ENCODE measurements around the gene AKT1.

DNA sequence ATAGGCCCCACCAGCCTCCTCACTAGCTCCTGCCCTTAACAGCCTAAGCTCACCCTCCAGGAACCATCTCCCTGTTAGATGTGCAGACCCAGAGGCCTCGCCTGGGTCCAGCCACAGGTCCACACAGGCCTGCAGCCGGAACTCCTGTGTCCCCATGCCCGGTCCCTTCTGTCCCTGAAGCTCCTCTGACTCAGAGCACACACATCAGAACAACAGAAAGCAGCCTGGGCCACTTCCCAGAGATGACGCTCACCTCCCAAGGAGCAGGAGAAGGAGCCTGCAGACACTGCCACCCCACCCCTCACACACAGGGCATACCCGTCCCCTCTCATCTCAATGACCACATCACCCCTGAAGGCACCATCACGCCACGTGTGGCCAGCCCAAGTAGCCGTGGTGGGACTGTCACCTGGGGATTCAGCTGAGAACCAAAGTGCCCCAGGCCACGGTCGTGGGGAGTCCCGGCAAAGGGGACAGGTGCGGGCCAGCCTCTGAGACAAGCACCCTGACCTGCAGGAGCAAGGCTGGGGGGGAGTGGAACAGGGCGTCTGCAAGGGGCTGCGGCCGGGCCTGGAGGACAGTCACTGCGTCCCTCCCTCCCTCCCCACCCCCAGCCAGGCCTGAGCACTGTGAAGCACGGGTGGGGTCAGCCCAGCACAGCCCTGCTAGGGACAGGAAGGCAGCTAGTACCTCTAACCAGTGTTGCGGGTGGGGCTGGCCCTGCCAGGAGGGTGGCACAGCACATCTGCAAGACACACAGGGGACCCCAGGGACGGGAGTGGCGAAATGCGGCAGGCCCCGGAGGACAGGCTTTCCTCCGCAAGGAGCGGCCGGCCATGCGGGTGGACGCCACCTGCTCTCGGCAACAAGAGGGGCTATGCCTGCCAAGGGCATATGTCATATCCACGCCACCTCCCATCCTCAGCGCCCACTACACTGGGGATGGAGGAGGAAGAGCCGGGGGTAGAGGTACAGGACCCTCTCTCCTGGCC is 5.5 kb downstream of the AKT1 start:
- TF ChIP-seq POLR2A (IDR thresholded peaks at IDR 0.05; ENCODE audit: low read depth, low read length) = no peak
- TF ChIP-seq TAF1 (IDR thresholded peaks at IDR 0.05; ENCODE audit: borderline replicate concordance, low read depth, low read length) = no peak
